Kidney tubule cell (primary cell): Measurements from ENCODE around the gene FGFR3.
"Not testable (repeated sequence)": the region's sequence is repeated elsewhere in the genome, so short reads cannot be mapped to it uniquely, and the experiment has no call there.

ENCODE experiments used
- DNase-seq: peaks from one replicate; pipeline ENCODE4 v3.0.0-alpha.2; 2018; ENCODE audit warnings: low spot score

FGFR3 gene

DNA sequence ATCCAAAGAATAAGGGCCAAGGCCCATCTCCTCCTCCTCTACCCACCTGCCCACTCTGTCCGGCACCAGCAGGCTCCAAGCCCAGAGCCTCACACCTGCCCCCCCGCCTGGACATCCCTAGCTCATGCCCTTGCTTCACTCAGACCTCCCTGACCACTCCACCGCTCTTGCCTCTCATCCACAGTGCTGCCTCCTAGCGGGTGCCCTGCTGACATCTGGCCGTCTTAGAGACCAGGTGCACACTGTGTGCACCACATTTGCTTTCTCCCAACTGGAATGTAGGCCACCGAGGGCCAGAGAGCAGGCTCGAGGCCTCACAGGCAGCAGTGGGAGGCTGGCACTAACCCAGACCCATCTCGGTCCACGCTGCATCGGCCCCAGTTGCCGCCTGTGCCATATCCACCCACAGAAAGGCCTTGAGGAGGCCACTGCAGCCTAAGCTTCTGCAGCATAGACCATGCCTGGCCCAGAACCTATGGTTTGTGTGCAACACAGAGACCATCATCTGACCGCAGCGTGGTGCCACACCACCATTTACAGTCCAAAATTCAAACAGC, 49.3 kb downstream of the FGFR3 start:
- peak; percentile 33 for DNase-seq

DNA sequence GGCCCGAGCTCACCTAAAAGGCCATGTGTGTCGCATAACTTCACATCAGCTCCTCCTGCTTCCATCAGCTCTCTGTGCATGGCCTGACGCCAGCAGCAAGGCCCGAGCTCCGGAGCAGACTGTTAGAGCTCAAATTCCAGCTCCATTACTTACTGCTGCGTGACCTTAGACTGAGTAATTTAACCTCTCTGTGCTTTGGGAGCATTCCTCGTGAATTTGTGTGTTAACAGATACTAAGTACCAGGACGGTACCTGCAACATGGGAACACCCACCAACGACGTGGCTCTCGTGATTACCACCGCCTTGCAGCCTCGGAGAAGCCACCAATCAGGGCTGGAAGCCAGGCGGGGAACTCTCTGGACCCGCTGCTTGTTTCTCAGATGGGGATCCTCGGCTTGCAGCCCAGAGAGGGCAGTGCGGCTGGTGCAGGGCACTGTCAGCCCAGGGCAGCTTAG, 49.9 kb downstream of the FGFR3 start:
- peak; percentile 87 for DNase-seq

DNA sequence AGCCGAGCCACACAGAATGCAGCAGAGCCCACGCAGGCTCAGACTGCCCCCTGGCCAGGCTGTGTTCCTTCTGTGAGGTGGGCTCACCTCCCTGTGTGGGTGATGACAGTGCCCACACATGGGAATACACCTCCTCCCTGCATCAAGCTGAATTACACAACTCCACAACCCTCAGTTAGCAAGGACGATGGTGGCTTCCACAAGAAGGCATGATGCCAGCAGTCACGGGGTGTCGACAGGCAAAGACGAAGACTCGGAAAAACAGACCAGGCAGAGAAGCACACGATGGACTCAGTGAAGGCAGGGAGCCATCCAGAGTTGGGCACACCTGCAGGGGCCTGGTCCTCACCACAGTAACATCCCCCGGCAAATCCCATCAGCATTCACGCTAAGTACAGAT, 50.8 kb downstream of the FGFR3 start:
- DNase-seq: no peak

DNA sequence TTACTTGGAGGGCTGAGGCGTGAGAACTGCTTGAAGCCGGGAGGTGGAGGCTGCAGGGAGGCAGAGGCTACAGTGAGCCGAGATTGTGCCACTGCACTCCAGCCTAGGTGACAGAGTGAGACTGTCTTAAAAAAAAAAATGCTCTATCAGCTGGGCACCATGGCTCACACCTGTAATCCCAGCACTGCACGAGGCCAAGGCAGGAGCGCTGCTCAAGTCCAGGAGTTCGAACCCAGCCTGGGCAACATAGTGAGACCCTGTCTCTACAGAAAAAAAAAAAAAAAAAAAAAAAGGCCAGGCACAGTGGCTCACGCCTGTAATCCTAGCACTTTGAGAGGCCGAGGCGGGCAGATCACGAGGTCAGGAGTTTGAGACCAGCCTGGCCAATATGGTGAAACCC, 51.5 kb downstream of the FGFR3 start:
- DNase-seq: not testable (repeated sequence)

DNA sequence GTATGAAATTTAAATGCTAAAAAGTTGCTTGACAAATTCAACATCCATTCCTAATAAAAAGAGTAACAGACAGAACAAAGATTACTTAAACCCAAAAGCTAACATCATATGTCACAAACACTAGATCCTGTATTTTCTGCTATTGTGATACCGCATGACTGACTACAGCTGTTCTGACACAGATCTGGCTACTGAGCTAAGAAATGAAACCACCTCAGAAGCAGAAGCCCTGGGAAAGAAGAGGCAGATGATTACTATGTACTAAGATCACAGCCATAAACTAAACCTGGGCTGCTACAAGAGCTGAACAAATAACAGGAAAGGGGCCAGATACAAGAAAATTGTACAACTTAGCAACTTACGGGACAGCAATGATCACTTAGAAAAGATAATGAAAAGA, 53.5 kb downstream of the FGFR3 start:
- no peak for DNase-seq

DNA sequence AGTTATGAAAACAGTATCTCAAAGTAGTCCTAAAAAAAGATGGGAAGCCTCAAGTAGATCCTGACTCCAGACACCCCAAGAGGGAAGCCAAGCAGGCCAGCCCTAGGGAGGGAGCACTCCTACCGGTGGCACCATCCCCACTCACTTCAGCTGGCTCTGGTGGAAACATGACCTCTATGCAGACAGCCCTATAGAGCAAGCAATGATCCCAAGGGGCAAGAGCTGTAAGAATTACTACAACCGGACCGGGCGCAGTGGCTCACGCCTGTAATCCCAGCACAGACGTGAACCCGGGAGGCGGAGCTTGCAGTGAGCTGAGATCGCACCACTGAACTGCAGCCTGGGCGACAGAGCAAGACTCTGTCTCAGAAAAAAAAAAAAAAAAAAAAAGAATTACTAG, 57.2 kb downstream of the FGFR3 start:
- no peak for DNase-seq

DNA sequence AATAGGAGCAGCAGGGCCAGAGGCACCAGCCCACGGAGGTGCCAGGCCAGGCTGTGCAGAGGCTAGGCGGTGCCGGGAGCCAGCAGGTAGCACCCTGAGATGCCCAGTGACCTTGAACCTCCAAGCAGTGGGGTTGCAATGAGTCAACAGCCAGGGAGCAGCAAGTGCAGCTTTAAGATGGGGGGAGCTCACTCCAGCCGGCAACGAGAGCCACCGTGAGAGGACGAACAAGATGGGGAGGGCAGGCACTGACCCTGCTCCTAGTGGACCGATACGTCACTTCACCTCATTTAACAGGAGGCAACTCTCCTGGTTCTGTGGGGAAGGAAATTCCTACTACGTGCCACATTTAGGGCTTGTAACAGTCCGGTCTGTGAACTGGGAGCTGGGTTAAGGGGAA, 58.1 kb downstream of the FGFR3 start:
- no peak for DNase-seq

DNA sequence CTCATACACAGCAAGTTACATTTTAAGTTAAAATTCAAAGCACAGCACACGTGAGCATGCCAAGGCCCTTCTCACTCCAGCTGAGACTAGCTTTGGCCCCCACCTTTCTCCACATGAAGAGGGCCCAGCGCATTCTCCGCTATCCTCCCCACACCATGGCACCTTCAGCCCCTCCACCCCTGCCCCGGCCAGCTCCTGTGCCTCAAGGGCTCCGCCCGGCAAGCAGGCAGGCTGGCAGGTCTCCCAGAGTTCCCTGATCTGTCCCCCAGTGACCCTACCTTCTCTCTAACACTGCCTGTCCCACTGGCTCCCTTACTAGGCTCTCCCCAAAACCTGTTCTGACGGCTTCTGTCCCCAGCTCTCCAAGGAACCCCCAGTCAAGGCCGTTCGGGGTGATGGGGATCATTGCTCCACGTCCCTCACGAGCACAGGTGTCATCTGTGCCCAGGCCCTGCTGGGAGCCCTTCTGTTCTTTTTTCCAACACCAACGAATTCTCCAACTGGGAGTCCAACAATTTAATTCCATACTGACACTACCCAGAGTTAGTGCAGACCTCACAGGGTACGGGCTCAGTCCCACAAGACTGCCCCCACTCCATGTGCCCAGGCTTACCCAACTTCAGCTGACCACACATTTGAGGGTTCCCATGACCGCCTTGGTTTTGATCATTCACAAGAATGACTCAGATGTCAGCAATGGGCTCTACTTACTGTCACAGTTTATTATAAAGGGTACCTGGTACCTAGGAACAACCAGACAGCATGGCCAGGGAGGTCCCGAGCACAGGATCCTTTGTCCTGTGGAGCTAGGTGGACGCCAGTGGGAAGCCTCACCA, 58.7 kb downstream of the FGFR3 start:
- peak; percentile 71 for DNase-seq

DNA sequence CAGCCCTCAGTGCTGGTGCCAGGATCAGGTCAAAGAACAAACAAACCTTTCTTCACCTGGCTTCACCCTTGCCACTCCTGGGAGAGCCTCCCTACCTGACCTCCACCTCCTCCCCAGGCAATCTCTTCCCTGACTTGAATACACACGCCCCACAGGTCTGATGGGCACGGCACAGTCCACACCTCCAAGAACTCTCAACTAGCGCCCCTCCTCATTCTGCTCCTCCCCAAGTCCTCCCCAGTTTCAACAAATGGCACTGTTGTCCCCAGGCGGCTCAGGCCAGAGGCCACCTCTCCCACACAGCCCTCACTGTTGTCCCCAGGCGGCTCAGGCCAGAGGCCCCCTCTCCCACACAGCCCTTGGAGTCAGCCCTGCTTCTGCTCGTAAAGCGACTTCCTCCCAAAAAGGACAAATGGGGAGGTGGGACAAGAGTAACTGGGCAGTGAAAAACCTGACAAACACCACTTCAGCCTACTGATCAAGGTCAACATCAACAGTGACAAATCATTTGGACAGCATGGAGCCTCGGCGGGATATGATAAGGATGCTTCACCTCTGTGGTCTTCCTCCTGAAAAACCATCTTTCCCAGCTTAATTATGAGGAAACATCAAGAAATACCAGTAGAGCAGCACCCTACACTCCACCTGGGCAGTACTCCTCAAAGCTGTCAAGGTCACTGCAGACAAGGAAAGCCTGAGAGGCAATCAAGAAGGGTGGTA, 60.0 kb downstream of the FGFR3 start:
- no peak for DNase-seq

DNA sequence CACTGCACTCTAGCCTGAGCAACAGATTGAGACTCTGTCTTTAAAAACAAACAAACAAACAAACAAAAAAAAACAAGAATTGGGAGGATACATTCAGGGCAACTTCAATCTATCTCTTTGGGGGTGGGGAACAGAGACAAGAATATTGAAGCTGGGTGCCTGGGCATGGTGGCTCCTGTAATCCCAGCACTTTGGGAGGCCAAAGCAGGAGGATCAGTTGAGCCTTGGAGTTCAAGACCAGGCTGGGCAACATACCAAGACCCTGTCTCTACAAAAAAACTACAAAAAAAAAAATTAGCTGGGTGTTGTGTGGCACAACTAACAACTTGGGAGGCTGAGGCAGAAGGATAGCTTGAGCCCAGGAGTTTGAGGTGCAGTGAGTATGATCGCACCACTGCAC, 61.7 kb downstream of the FGFR3 start:
- DNase-seq: no peak

DNA sequence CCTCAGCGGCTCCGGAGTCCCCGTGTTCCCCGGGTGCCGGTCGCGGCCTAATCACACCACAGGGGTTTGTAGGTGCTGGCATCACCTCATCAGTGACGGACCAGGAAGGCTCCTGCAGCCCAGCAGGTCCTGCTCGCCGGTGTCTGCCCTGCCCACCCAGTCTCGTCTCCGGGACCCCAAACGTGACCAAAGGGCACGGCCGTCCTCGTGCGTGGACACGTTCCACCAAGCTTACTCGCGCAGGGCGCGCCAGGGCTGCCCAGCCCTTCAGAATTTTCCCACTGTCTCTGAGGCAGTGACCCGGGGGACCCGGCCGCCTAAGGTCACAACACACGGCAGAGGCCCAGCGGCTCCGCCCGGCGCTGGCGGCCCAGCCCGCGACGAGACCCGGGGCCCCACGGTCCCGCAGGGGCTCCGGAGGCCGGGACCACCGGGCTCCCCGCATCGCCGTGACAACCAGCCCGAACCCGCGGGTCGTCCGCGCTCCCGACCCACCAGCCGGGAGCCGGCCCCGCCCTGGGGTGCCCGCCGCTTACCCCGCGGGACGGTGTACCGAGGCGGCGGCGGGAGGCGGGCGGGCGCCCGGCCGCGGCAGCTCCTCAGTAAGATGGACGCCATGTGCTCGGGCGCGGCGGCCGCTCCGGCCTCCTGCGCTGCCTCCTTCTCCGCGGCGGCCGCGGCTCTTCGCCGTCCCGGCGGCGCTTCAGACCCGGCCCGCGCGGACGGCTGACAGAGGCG, 62.4 kb downstream of the FGFR3 start:
- DNase-seq: peak; percentile 40

DNA sequence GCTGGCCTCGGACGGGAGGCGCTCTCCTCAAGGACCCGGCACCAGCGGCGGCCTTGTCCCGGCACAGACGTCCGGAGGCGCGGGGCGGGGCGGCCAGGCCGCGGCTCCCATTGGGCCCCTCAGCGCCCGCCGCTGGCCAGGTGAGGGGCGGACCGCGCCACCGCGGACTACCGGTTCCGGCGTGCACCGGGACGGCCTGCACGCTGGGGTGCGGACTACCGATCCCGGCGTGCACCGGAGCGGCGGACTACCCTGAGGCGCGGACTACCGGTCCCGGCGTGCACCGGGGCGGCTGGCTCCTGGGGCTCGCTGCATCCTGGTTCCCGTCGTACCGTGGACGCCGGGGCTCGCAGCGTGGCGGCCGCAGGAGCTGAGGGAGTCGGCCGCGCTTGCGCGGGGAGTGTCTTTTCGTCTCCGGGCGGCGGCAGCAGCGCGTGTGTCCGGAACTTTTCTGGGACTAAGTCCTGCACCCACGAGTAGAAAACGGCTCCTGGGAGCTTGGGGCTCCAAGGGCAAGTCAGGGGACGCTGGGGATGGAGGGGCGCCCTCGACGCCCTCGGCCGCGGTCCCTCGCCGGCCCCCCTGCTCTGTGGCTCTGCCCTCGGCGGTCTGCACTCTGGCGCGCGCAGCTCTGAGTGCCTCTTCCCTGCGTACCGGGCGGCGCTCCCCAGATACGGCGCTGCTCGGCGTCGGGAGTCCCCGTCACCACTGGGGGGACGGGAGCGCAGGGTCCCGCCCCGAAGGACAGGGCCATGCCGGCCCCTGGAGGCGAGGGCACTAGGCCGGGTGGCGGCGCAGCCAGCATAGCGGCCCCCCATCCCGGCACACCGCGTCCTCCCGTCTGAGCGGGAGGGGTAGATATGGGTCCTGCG, 63.2 kb downstream of the FGFR3 start, which contains the start of gene LETM1:
Gene LETM1, minus strand, starts transcription at position 86 of the 872 bp plus-strand sequence. CDS start 206 bp downstream, outside the sequence.
- peak; percentile 96 for DNase-seq

DNA sequence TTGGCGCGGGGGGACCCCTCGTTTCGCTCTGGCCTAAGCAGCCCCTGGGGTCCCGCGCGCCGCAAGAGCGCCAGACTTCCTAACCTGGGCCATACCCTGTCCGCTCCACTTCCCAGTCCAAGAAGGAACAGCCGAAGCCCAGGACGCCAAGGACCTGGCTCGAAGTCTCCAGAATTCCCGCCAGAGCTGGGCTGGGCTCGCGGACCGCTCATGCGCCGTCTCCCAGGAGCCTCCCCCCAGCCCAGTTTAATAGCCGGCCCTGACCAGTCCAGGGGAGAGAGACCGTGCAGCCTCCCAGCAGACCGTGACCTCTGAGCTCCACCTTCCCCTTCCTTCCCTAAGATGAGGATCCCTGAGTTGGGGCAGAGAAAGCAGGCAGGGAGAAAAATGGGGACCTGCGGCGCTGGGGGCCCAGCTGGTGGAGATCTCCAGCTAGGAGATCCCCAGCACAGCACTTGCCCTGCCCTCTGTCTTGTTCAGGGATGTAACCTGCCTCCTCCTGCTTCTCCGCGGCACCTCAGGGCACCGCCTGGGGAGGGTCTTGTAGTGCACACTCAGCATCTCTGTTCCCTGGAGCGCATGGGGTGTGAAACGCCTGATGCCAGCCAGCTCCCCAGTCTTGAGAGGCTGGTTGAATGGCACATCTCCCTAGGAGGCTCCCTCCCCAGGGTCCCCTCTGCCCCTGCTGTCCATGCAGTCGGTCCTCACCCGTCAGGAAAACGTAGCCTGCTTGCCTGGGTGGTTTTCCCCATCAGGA, 64.0 kb downstream of the FGFR3 start:
- peak; percentile 53 for DNase-seq

DNA sequence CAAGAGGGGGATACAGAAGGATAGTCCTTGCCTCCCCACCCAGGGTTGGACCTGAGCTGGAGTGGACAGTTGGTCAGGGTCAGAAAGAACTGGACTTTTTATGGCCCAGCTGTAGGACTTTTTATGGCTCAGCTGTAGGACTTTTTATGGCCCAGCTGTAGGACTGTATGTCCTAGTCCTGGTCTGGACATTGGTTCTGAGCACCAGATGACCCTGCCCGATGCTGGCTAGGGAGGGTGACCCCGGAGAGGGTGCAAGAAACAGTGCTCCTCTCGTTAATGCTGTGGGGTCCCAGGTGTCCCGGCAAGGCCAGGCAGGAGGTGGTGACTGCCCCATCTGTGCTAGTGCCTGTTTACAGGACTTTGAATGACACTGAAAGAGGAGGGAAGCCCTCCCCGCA, 64.8 kb downstream of the FGFR3 start:
- DNase-seq: no peak
